IgD-negative memory B cell (primary cell): ENCODE results near the gene FNDC7. TPM values are rescaled to one million over a fixed set of nuclear protein-coding genes. Genes with fewer than 3 reads are reported as not detected.

ENCODE experiments used
- H3K27ac Mint-ChIP-seq, 3 donors: one replicate each; pipeline ENCODE4 v1.8.0; 2020 to 2022; ENCODE audit warnings: mild to moderate bottlenecking in 3 of 3, mixed read lengths in 3 of 3, moderate library complexity in 1 of 3
- H3K27me3 Mint-ChIP-seq: one replicate; pipeline ENCODE4 v1.8.0; 2021; ENCODE audit warnings: mixed read lengths
- H3K36me3 Mint-ChIP-seq: one replicate; pipeline ENCODE4 v1.8.0; 2020; ENCODE audit warnings: mild to moderate bottlenecking, mixed read lengths
- H3K4me1 Mint-ChIP-seq, 3 donors: one replicate each; pipeline ENCODE4 v1.8.0; 2020 to 2022; ENCODE audit warnings: mixed read lengths in 3 of 3, mild to moderate bottlenecking in 1 of 3
- H3K4me3 Mint-ChIP-seq, 4 donors: one replicate each; pipeline ENCODE4 v1.8.0; 2020 to 2022; ENCODE audit warnings: mild to moderate bottlenecking in 4 of 4, mixed read lengths in 4 of 4, moderate library complexity in 3 of 4
- H3K9me3 Mint-ChIP-seq, 3 donors: one replicate each; pipeline ENCODE4 v1.8.0; 2020 to 2021; ENCODE audit warnings: mixed read lengths in 3 of 3, mild to moderate bottlenecking in 1 of 3
- polyA plus RNA-seq: library from polyadenylated mRNA; unstranded; fragments of 300-500 nt; fragmentation: Illumina TruSeq; gene quantifications from one replicate; pipeline ENCODE4 v1.2.3, GENCODE V29; 2021

The FNDC7 gene
- polyA plus RNA-seq, 1 donor from 2014 or later = not detected

DNA sequence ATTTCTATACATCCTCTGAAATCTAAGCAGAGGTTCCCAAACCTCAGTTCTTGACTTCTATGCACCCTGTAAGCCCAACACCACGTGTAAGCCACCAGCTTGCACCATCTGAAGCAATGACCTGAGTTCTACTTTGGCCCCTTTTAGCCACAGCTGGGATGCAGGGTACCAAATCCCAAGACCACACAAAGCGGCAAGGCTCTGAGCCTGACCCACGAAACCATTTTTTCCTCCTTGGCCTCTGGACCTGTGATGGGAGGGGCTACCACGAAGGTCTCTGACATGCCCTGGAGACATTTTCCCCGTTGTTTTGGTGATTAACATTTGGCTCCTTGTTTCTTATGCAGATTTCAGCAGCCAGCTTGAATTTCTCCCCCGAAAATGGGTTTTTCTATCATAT, 72.6 kb downstream of the FNDC7 start:
- Mint-ChIP-seq H3K36me3 (peaks cover 49% of the 10 kb centered on the region), H3K9me3 (peaks cover 11 to 33% (median 12%) of the 10 kb centered on the region in 3 donors), H3K27ac (no peak overlapping the region)

DNA sequence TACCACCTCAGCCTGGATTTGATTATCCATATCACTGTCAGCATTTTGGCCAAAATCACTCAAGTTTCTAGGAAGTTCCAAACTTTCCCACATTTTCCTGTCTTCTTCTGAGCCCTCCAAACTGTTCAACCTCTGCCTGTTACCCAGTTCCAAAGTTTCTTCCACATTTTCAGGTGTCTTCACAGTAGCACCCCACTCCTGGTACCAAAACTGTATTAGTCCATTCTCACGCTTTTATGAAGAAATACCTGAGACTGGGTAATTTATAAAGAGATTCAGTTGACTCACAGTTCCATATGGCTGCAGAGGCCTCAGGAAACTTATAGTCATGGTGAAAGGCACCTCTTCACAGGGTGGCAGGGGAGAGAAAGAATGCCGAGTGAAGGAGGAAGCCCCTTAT, 73.2 kb downstream of the FNDC7 start:
- Mint-ChIP-seq H3K4me3 (peak overlapping the region in 1 of 4 donors; percentile 22), H3K4me1 (no peaks in the 10 kb centered on the region), H3K36me3 (peaks cover 50% of the 10 kb centered on the region), H3K27ac (no peak overlapping the region), H3K27me3 (no peaks in the 10 kb centered on the region), H3K9me3 (peaks cover 11 to 33% (median 12%) of the 10 kb centered on the region in 3 donors)

More for the DNA sequence above, 72.6 kb downstream of the FNDC7 start:
- no peak overlapping the region for H3K4me3 Mint-ChIP-seq
- H3K4me1 Mint-ChIP-seq = no peaks in the 10 kb centered on the region
- no peaks in the 10 kb centered on the region for H3K27me3 Mint-ChIP-seq

DNA sequence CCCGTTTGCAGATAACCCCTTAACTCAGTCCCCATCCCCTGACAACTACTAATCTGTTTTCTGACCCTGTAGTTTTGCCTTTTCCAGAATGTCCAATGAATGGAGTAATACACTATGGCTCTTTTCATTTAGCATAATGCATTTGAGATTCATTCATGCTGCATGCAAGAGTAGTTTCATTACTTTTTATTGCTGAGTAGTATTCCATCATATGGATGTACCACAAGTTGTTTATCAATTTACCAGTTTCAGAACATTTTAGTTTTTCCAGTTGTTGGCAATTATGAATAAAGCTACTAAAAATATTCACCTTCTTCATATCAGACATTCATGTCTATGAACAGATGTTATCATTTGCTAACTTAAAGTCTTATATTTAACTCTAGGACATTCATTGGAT, 79.1 kb downstream of the FNDC7 start:
- Mint-ChIP-seq H3K4me3 (no peak overlapping the region), H3K36me3 (peaks cover 37% of the 10 kb centered on the region)

More for the DNA sequence above, 79.1 kb downstream of the FNDC7 start:
- Mint-ChIP-seq H3K27ac (no peak overlapping the region), H3K4me1 (peaks cover 0 to 1% (median 0%) of the 10 kb centered on the region in 3 donors), H3K9me3 (peaks cover 10 to 16% (median 10%) of the 10 kb centered on the region in 3 donors), H3K27me3 (no peaks in the 10 kb centered on the region)

Other genes with a start within 250 kb of the FNDC7 start
- gene EEIG2, start 152.8 kb upstream of the FNDC7 start, polyA plus RNA-seq = 1.1 TPM
- 10.1 TPM for gene HENMT1, start 51.8 kb upstream of the FNDC7 start, polyA plus RNA-seq
- gene PRPF38B, start 20.6 kb upstream of the FNDC7 start, polyA plus RNA-seq = 26.2 TPM
- gene STXBP3, start 33.8 kb downstream of the FNDC7 start, polyA plus RNA-seq = 34.7 TPM
- gene AKNAD1, start 144.2 kb downstream of the FNDC7 start, polyA plus RNA-seq = not detected
- gene GPSM2, start 164.1 kb downstream of the FNDC7 start, polyA plus RNA-seq = 1.5 TPM